ENCODE measurements around the gene ADARB2.

GRCh38 chr10:1359626-1359955 lies 377.7 kb downstream of the ADARB2 start:
- TF ChIP-seq CTCF (IDR thresholded peaks at IDR 0.05) = no peak
- TF ChIP-seq POLR2A (IDR thresholded peaks at IDR 0.05) = no peak

Measured in testis (tissue), 2 donors.